Dermis blood vessel endothelial cell (primary cell): ENCODE measurements around the gene RBM39. TPM values are rescaled to one million over a fixed set of nuclear protein-coding genes. Genes with fewer than 3 reads are reported as not detected.

Experiments used
- DNase-seq: peaks from one replicate; pipeline ENCODE4 v3.0.0; 2010
- total RNA-seq: library from RNA; depleted of rRNA; stranded (reverse); fragments of >200 nt; gene quantifications from 2 replicates; pipeline ENCODE4 v1.2.3, GENCODE V29; 2014

Gene RBM39
- total RNA-seq, 1 donor from 2014 or later, result 362 TPM

DNA sequence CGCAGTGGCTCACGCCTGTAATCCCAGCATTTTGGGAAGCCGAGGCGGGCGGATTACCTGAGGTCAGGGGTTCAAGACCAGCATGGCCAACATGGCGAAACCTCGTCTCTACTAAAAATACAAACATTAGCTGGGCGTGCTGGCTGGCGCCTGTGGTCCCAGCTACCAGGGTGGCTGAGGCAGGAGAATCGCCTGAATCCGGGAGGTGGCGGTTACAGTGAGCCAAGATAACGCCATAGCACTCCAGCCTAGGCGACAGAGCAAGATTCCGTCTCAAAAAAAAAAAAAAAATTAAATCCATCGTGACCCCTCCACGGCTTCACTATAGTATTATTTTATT lies 76.1 kb downstream of the RBM39 start:
- no peak for DNase-seq

DNA sequence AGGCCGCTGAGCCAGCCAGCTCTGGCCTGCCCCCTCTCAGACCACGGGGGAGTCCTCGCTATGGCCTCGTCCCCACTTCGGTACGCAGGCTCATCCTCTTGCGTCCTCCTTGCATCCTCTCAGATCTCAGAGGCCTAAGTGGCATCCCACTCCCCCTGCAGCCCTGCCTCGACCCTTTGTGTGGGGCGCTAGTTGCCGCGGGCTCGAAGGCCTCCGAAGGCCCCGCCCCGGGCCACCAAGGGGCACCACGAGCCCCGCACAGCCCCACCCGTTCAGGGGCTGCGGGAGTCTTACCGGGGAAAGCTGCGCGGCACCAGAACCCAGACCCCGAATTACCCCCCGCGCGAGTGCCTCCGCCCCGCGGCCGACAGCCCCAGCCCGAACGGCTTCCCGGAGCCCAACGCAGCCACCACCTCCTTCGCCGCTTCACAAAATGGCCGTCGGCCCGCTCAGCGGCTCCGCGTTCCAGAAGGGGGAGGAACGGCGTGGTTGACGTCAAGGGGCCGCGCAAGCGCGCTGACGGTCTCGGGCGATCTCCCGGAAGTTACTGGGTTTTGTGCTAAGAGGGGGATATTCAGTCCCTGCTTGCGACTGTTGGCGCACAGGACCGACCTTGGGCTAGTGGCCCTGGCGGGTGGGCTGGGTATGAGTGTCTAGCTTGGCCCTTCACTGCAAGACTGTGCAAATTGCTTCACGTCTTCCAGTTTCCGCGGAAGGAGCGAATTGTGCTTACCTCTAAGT lies 77.4 kb downstream of the RBM39 start, which contains the start of the genes CPNE1 and RBM12:
Gene CPNE1 (minus strand): TSS at position 435 of the 741 bp plus-strand sequence. CDS start 31,977 bp downstream, outside the sequence.
Gene RBM12 (minus strand): TSS at position 435 of the 741 bp plus-strand sequence. CDS start 9,578 bp downstream, outside the sequence.
- DNase-seq, result peak; percentile 96

DNA sequence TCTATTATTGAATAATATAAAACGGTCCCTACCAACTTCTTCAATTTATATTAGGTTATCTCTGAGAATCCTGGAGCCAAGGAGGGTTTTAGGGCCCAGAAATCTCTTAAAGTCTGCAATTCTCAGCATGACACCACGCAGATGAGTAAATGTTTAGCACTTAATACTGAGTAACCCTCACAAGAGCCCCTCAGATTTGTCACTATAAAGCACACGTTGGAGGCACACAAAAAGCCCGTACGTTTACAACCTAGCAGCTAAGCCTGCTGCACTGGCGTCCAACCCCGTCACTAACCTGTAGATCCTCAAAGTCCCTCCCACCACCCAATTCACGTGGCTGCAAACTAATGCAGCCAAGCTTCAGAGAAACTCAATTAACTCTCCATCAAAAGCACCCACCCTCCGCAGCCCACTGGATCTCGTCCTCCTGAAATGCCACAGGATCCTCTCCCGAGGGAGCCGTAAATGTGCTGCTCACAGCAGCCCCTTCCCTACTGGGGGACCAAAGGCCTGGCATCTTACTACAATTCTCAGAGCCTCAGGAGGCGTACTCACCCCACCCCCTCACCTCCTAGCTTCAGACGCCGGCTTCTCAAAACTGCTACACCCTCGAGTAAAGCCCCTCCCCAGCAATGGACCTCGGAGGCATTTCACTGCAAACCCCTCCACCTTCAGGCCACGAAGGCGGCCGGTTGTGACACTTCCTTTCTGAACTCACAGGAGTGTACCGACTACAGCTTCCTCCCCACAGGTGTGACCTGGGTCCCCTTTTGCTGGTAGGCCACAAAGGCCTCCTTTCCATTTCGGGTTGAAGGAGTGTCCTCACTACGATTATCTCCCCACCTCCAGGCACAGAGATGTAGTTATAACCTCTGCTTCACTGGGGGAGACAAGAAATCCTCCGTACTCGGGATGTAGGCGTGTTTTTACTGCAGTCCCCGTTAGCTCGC lies 78.3 kb downstream of the RBM39 start:
- DNase-seq, result peak; percentile 57

DNA sequence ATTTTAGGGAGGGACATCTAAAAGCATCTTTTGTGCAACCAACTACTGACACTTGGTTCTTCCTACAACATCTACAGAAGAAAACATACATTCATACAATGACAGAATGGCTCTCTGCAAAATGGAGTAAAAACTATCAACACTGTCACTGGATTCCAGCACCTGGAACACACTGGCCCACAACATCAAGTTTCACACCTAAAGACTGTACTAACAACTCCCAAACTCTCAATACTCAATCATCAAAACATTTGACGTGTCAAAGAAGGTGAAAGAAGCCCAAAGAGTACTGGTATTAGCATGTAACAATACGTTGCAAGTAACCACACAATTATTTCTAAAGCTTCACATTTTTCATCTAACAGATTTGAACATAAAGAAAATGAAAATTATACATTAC lies 79.5 kb downstream of the RBM39 start:
- peak; percentile 5 for DNase-seq

DNA sequence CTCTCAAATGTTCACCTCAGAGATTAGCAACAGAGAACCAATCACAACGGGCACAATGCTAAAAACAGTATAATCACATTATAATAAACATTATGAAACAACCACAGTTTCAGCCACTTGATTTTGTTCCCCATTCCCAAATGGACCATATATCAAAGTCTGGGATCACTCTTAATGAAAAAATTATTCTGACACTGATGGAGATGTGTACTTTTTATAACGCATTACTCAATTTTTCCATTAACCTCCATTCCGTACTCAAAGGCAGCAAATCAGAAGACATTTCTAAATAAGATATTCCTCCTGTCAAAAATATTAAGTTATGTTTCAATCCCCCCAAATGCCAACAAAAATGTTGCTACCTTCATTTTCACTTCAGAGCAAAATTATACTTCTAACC lies 80.2 kb downstream of the RBM39 start:
- DNase-seq, result peak; percentile 30

DNA sequence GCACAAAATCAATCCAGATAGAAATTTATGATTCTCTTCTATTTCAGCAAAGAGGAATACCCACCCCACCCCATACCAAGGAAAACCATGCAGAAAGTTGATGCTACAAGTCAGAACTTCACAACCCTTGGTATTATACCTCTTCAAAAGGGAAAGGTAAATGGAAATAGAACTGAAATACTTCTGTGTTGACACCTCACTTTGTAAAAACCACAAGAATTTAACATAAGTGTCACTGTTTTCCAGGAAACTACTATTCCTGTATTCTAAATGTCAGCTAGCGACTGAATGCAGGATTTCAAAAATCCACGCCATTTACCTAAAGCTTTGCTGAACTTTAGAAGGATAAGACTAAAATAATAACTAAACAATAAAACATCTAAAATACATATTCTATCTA lies 81.0 kb downstream of the RBM39 start:
- DNase-seq, result no peak

DNA sequence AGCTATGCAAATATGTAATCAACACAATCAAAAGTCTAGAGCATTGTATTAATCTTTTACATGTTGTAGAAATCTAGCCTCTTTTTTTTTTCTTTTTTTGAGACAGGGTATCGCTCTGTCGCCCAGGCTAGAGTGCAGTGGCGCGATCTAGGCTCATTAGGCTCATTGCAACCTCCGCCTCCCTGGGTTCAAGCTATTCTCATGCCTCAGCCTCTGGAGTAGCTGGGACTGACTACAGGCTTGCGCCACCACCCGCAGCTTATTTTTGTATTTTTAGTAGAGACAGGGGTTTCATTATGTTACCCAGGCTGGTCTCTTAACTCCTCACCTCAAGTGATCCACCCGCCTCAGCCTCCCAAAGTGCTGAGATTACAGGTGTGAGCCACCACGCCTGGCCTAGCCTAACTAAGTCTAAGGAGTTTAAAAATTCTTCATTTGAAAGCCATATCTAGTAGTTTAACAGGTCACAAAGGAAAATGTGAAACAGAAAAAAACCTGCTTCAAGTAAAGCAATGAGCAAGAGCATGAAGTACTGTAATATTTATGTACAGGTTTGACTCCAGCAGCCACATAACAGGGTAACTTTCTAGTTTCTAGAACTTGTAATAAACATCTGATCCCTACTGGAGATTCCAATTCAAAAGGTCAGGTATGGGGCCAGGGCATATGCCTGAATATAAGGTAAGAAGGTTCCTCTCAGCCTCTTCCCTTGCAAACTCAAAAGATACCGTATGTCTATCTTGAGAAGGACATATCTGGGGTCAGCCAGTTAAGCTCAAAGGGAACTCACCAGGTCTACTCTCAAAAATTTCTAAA lies 81.7 kb downstream of the RBM39 start:
- no peak for DNase-seq

DNA sequence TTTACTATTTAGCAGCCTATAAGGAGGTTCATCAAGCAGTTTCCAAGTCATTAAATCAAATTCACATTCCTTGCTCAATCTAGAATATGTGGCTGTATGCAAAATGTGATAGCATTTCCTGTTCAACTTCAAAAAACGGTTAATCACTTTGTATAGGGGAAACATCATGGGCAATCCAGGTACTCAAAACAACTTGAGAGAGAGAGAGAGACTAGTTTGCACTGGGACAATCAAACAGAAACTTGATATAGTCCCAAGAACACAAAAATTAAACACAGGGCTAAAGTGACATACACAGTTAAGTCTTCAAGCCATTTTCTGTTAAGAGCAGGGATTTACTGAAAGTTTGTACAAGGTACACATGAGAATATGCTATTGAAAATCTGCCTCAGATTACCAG lies 84.8 kb downstream of the RBM39 start:
- DNase-seq, result peak; percentile 4

DNA sequence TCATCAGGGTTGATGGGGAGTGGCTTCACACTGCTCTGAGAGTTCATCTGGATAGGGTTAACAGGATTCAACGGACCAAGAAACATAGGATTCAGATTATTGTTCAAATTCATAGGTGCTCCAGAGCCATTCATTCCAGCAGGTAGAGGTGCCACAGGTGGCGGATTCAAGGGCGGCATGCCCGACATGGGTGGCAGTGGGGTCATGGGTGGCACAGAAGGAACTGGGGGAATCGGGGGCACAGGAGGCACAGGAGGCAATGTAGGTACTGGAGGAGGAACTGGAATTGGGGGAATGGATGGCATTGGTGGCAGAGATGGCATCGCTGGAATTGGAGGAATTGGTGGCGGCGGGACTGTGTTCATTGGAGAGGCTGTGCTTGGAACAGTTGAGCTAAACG lies 87.6 kb downstream of the RBM39 start:
- no peak for DNase-seq

DNA sequence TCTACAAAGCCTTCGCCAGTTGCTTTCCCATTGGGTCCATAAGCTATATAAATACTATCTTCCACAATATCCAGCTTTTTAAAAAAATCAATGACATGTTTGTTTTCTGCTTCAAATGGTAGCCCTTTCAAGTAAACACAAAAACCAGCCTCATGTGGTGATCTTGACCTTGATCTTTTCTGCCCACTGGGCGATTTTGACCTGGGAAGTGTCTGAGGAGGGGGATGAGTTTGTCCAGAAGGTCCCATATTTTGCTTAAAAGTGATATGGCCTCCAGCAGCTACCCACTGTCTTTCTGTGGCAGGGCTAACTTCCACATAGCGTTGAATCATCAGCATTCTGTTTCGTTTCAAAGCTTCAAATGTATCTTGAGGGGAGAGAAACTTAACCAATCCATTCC lies 88.2 kb downstream of the RBM39 start:
- DNase-seq, result no peak

Other genes with a start within 250 kb of the RBM39 start
- not detected in 2 replicates for gene C20orf173, start 212.6 kb downstream of the RBM39 start, total RNA-seq
- 256 and 484 TPM in 2 replicates for gene ERGIC3, start 200.2 kb downstream of the RBM39 start, total RNA-seq
- gene SPAG4, start 126.4 kb downstream of the RBM39 start, total RNA-seq, result 10.0 and 19.1 TPM in 2 replicates
- gene CPNE1, start 77.4 kb downstream of the RBM39 start, total RNA-seq, result 94.5 and 159 TPM in 2 replicates
- gene RBM12, start 77.4 kb downstream of the RBM39 start, total RNA-seq, result 42.5 and 58.1 TPM in 2 replicates
- 12.8 and 28.0 TPM in 2 replicates for gene NFS1, start 42.9 kb downstream of the RBM39 start, total RNA-seq
- gene ROMO1, start 42.9 kb downstream of the RBM39 start, total RNA-seq, result 104 and 241 TPM in 2 replicates
- gene PHF20, start 29.8 kb upstream of the RBM39 start, total RNA-seq, result 38.4 and 41.5 TPM in 2 replicates
- 59.1 and 89.0 TPM in 2 replicates for gene SCAND1, start 212.2 kb upstream of the RBM39 start, total RNA-seq
- gene CNBD2, start 226.3 kb upstream of the RBM39 start, total RNA-seq, result 2.8 and 5.3 TPM in 2 replicates